ENCODE measurements around the gene TMEM63B.
"Not testable (repeated sequence)": the region's sequence is repeated elsewhere in the genome, so short reads cannot be mapped to it uniquely, and the experiment has no call there.

TMEM63B gene

DNA sequence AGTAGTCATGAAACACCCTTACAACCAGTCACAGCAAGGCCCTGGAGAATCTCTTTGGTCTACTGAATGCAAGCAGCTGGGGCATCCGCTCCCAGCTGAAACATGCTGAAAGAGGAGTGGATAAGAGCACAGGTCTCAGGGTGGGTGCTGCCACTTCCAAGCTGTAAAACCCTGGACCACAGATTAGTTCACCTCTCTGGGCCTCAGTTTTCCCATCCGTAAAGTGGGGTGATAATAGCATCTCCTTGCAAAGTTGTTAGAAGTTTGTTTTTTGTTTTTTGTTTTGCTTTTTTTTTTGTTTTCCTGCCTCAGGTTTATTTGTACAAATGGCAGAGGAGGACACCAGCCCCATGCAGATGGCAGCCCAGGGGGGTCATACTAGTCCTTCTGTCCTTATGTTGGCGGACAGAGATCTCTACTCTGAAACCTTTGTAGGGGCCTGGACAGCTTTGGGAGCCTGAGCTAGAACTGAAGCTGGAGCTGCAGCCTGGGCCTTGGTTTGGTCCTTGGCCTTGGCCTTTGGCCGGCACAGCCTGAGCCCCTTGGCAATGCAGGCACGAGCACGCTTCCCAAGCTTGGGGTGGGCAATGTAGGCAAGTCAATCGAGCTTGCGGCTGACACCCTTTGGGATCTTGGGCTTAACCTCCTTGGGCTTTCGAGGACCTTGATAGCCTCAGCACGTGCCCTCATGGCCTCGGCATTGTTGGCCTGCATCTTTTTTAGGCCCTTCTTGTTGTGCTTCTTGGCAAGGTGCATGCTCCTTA lies 38.3 kb upstream of the TMEM63B start:
- DNase-seq (ENCODE audit: low spot score): no peak
- in situ Hi-C loops (cut with MboI; ENCODE audit: low sequenced_read_pairs, unreplicated experiment): no loop called here
- TF ChIP-seq, protein P1, sequence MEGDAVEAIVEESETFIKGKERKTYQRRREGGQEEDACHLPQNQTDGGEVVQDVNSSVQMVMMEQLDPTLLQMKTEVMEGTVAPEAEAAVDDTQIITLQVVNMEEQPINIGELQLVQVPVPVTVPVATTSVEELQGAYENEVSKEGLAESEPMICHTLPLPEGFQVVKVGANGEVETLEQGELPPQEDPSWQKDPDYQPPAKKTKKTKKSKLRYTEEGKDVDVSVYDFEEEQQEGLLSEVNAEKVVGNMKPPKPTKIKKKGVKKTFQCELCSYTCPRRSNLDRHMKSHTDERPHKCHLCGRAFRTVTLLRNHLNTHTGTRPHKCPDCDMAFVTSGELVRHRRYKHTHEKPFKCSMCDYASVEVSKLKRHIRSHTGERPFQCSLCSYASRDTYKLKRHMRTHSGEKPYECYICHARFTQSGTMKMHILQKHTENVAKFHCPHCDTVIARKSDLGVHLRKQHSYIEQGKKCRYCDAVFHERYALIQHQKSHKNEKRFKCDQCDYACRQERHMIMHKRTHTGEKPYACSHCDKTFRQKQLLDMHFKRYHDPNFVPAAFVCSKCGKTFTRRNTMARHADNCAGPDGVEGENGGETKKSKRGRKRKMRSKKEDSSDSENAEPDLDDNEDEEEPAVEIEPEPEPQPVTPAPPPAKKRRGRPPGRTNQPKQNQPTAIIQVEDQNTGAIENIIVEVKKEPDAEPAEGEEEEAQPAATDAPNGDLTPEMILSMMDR (IDR thresholded peaks at IDR 0.05; ENCODE audit: borderline replicate concordance, control extremely low read depth, extremely low read depth, insufficient read depth, missing control alignments): no peak

DNA sequence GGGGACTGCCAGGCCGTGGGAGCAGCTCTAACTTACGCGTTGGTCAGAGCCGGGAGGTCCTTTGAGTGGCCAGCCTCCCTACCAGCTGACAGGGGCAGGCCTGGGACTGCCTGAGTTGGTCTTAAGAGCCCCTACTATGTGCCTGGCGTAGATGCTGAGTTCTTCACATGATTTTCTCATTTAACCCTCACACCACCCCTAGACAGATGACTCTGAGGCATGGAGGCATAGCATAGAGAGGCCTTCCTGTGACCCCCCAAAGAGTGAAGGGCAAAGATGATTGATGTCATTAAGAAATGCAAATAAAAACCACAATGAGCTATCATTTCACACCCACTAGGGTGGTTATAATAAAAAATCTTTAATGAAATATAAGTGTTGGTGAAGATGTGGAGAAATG lies 36.9 kb upstream of the TMEM63B start:
- no peak for DNase-seq (ENCODE audit: low spot score)
- in situ Hi-C loops (cut with MboI; ENCODE audit: low sequenced_read_pairs, unreplicated experiment): no loop called here
- TF ChIP-seq, protein P1 (IDR thresholded peaks at IDR 0.05; ENCODE audit: borderline replicate concordance, control extremely low read depth, extremely low read depth, insufficient read depth, missing control alignments): no peak

DNA sequence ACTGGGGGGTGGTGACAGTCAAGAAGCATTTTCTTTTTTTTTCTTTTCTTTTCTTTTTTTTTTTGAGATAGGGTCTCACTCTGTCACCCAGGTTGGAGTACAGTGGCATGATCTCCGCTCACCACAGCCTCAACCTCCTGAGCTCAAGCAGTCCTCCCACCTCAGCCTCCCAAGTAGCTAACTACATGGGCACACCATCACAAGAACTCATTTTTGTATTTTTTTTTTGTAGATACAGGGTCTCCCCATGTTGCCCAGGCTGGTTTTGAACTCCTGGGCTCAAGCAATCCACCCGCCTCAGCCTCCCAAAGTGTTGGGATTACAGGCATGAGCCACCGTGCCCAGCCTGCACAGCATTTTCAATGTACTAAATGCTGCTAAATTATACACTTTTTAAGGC lies 36.0 kb upstream of the TMEM63B start:
- in situ Hi-C loops (cut with MboI; ENCODE audit: low sequenced_read_pairs, unreplicated experiment); DNase-seq (ENCODE audit: low spot score): not testable (repeated sequence)

DNA sequence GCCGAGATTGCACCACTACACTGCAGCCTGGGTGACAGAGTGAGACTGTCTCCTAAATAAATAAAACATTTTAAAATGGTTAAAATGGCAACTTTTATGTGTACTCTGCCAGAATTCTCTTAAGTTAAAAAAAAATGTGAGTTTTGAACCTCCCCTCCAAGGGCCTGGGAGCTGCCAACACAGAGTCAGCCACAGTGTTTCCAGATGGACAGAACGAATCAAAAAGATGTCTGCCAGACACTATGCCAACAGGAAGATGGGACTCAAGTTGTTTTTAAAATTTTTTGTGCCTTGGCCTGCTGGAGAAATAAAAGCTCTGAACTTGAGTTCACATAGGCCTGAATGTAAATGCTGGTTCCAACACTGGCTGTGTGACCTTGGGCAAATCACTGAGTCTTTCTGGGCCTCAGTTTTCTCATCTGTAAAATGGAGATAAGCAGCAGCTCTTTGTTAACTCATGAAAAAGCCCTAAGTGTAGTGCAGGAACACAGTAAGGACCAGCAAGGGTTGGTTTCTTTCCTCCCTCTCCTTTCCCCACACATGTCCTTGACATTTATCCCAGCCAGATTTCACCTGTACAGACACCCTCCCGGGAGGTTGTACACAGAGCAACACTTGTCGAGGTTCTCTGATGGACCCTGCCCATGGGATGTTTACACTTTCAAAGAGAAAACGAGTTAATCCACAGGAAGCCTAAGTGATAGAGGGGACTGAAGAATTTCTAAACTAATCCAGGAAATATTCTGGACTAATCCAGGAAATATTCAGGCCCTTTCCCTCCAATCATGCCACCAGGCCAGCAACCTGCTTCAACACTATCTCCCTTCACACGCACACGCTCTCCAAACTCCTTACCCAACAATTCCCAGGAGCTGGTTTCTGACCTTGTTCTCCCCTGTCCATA lies 35.1 kb upstream of the TMEM63B start:
- DNase-seq (ENCODE audit: low spot score): no peak
- in situ Hi-C loops (cut with MboI; ENCODE audit: low sequenced_read_pairs, unreplicated experiment): no loop called here
- TF ChIP-seq, protein P1 (IDR thresholded peaks at IDR 0.05; ENCODE audit: borderline replicate concordance, control extremely low read depth, extremely low read depth, insufficient read depth, missing control alignments): no peak

DNA sequence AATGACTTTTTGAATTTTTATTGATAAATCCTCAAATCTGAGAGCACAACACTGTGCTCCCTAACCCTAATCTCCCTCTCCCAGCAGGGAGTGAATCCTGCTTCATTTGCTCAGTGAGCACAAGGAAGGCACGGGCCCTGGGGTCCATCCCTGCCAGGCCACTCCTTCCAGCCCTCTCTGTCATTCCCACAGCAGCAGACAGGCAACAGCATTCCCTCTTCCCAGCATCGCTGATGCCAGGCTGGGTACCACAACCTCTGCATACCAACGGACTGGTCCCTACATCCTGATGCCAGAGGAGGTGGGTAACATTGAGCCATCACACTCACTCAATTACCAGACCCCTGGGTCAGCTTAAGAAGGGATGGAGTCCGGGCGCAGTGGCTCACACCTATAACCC lies 34.3 kb upstream of the TMEM63B start:
- TF ChIP-seq, protein P1 (IDR thresholded peaks at IDR 0.05; ENCODE audit: borderline replicate concordance, control extremely low read depth, extremely low read depth, insufficient read depth, missing control alignments): no peak
- no peak for DNase-seq (ENCODE audit: low spot score)
- in situ Hi-C loops (cut with MboI; ENCODE audit: low sequenced_read_pairs, unreplicated experiment): no loop called here

DNA sequence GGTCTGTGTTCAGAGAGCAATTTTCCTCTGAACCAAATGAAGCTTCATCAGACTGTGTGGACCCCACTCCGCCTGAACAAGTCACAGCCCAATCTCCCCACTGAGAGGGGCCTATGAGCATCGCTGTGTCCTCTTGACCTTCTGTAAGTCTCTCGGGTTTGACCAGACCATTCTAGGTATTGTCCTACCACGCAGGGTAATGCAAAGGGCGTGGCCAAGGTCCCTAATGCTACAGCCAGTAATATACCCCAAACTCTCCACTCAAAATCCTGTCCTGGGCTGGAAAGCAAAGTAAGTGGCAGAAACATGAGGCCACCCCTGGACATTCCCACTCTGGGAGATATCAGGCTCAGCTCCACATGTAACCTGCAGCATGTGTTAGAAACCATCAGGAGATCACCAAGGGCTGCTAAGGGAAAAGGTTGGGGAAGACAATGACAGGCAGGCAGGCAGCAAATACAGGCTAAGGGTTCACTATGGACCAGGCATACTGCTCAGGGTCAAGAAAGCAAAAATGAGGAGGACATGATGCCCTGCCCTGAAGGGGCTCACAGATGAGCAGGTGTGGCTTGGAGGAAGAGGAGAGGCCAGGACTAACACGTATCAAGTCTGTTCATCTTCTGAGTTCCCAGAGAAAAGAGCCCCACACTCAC lies 33.5 kb upstream of the TMEM63B start:
- in situ Hi-C loops (cut with MboI; ENCODE audit: low sequenced_read_pairs, unreplicated experiment): no loop called here
- no peak for DNase-seq (ENCODE audit: low spot score)
- TF ChIP-seq, protein P1 (IDR thresholded peaks at IDR 0.05; ENCODE audit: borderline replicate concordance, control extremely low read depth, extremely low read depth, insufficient read depth, missing control alignments): no peak
